AG04449 (cell line): ENCODE results near the gene ZNF500.

ENCODE experiments used
- CTCF ChIA-PET: fragments of 350-600 bp; formaldehyde crosslinking; extraction: SDS; loops from one replicate; lab custom pipeline; 2021; ENCODE audit warnings: antibody characterized with exemption; lab: Yijun Ruan, JAX
- POLR2A ChIA-PET: fragments of 400-600, 350-600 bp; formaldehyde crosslinking; extraction: SDS; loops from one replicate; lab custom pipeline; 2020; ENCODE audit warnings: antibody characterized with exemption, inconsistent platforms; lab: Yijun Ruan, JAX
- DNase-seq: peaks from one replicate; pipeline ENCODE4 v3.0.0-alpha.2; 2010; ENCODE audit warnings: low read depth, low spot score
- H3K4me3 ChIP-seq: 2 replicates; pipeline ENCODE4 v1.5.1; 2011; ENCODE audit warnings: low read depth, mild to moderate bottlenecking, control low read depth, low read length
- CTCF ChIP-seq: IDR thresholded peaks from one replicate; pipeline ENCODE4 v1.5.1; 2011; ENCODE audit warnings: mild to moderate bottlenecking, moderate library complexity, low read length, control low read depth, inconsistent platforms; ENCODE audit not compliant: insufficient read depth; ENCODE audit errors: missing control alignments

ZNF500 gene

GRCh38 chr16:4760221-4760910 is 6.6 kb downstream of the ZNF500 start:
- no peak overlapping the region for H3K4me3 ChIP-seq
- no peak for DNase-seq
- POLR2A ChIA-PET = no interaction called here
- CTCF ChIA-PET = interaction anchor here (0.8 kb wide), 1 partner anchor 26 kb away, joined by 3 read pairs; the partner anchor contains the start of genes ANKS3 and DNAAF8
- TF ChIP-seq CTCF = no peak

GRCh38 chr16:4755687-4756086 is 11.3 kb downstream of the ZNF500 start:
- no peak for TF ChIP-seq CTCF
- ChIA-PET CTCF (no interaction called here), POLR2A (interaction anchor here (0.6 kb wide), 1 partner anchor 9 kb away, joined by 3 read pairs; no protein-coding TSS in a partner anchor)
- no peak overlapping the region for H3K4me3 ChIP-seq
- no peak for DNase-seq

- CTCF ChIA-PET = no interaction called here
- no peak for DNase-seq
- TF ChIP-seq CTCF = no peak
- H3K4me3 ChIP-seq = no peak overlapping the region
- POLR2A ChIA-PET = interaction anchor here (0.6 kb wide), 1 partner anchor 8 kb away, joined by 3 read pairs; no protein-coding TSS in a partner anchor
Observed at GRCh38 chr16:4754865-4755264, 12.1 kb downstream of the ZNF500 start.

GRCh38 chr16:4753227-4753626 is 13.7 kb downstream of the ZNF500 start:
- ChIA-PET POLR2A (no interaction called here), CTCF (no interaction called here)
- TF ChIP-seq CTCF = no peak
- no peak for DNase-seq
- no peak overlapping the region for H3K4me3 ChIP-seq

GRCh38 chr16:4752351-4753100 is 14.4 kb downstream of the ZNF500 start:
- CTCF ChIA-PET = no interaction called here
- H3K4me3 ChIP-seq = no peak overlapping the region
- no peak for TF ChIP-seq CTCF
- POLR2A ChIA-PET = no interaction called here
- no peak for DNase-seq

- DNase-seq = no peak
- H3K4me3 ChIP-seq = no peak overlapping the region
- ChIA-PET CTCF (no interaction called here), POLR2A (no interaction called here)
- no peak for TF ChIP-seq CTCF
Observed at GRCh38 chr16:4750896-4751295, 16.1 kb downstream of the ZNF500 start.
